Measurements from ENCODE around the gene HLA-A.
"Not testable (repeated sequence)": the region's sequence is repeated elsewhere in the genome, so short reads cannot be mapped to it uniquely, and the experiment has no call there.

Gene HLA-A

GRCh38 chr6:29961966-29962365 lies 19.6 kb downstream of the HLA-A start:
- H3K9me3 ChIP-seq (replicated peaks in 1 of 11) = peaks cover 0 to under 1% (median 0%) of the 10 kb centered on the region in 11 experiments; a peak in 1 of 22 replicates
- peak overlapping the region in 1 of 11 experiments; percentile 22; a peak in 2 of 22 replicates for H3K27ac ChIP-seq
- no peak for TF ChIP-seq Cebpa-rat (IDR thresholded peaks at IDR 0.05)
- H3K27me3 ChIP-seq = no peaks in the 10 kb centered on the region
- H4K20me1 ChIP-seq = no peaks in the 10 kb centered on the region
- H3K9ac ChIP-seq = no peak overlapping the region
- H3K4me2 ChIP-seq = peak overlapping the region in 3 of 11 experiments; percentile 9 to 43 (median 11); a peak in 3 of 22 replicates
- peaks cover 35 to 54% (median 45%) of the 10 kb centered on the region in 10 experiments for H3K4me1 ChIP-seq
- H3K36me3 ChIP-seq = no peaks in the 10 kb centered on the region
- H3K4me3 ChIP-seq = no peak overlapping the region

GRCh38 chr6:29963697-29964096 lies 21.4 kb downstream of the HLA-A start:
- not testable (repeated sequence) for H3K36me3 ChIP-seq; H4K20me1 ChIP-seq; H3K4me3 ChIP-seq; H3K9me3 ChIP-seq (replicated peaks in 1 of 11); H3K27me3 ChIP-seq; H3K9ac ChIP-seq
- Histone ChIP-seq H3K4me2 (peak overlapping the region in 5 of 11 experiments; percentile 92 to 99 (median 96); a peak in 6 of 22 replicates), H3K4me1 (peaks cover 51 to 61% (median 57%) of the 10 kb centered on the region in 10 experiments), H3K27ac (peak overlapping the region in 9 of 11 experiments; percentile 86 to 97 (median 95); a peak in 13 of 22 replicates)

- Histone ChIP-seq H3K36me3 (no peaks in the 10 kb centered on the region), H3K4me2 (peak overlapping the region; percentile 80 to 99 (median 96)), H3K9me3 (replicated peaks in 1 of 11) (no peaks in the 10 kb centered on the region), H3K4me3 (peak overlapping the region in 8 of 10 experiments; percentile 49 to 72 (median 64); a peak in 15 of 20 replicates), H4K20me1 (no peaks in the 10 kb centered on the region), H3K9ac (peak overlapping the region; percentile 65 to 91 (median 87); a peak in 21 of 22 replicates), H3K27ac (peak overlapping the region; percentile 64 to 97 (median 94); a peak in 21 of 22 replicates), H3K27me3 (no peaks in the 10 kb centered on the region), H3K4me1 (peaks cover 45 to 53% (median 50%) of the 10 kb centered on the region in 10 experiments)
- TF ChIP-seq Cebpa-rat (IDR thresholded peaks at IDR 0.05) = no peak
Measured at GRCh38 chr6:29964518-29964886, 22.2 kb downstream of the HLA-A start.

- peaks cover 42 to 49% (median 45%) of the 10 kb centered on the region in 10 experiments for H3K4me1 ChIP-seq
- H3K9me3 ChIP-seq (replicated peaks in 1 of 11) = no peaks in the 10 kb centered on the region
- H3K27me3 ChIP-seq = no peaks in the 10 kb centered on the region
- H3K4me3 ChIP-seq = peak overlapping the region; percentile 49 to 72 (median 62)
- no peaks in the 10 kb centered on the region; a peak in 1 of 22 replicates for H3K36me3 ChIP-seq
- TF ChIP-seq Cebpa-rat (IDR thresholded peaks at IDR 0.05) = no peak
- H3K27ac ChIP-seq = peak overlapping the region; percentile 64 to 97 (median 94)
- H3K4me2 ChIP-seq = peak overlapping the region; percentile 88 to 99 (median 96)
- H3K9ac ChIP-seq = peak overlapping the region; percentile 65 to 91 (median 87); a peak in 21 of 22 replicates
- no peaks in the 10 kb centered on the region for H4K20me1 ChIP-seq
Measured at GRCh38 chr6:29964887-29965562, 22.7 kb downstream of the HLA-A start.

- H3K27me3 ChIP-seq = no peaks in the 10 kb centered on the region
Measured at GRCh38 chr6:29965563-29965872, 23.2 kb downstream of the HLA-A start.

GRCh38 chr6:29965873-29966601 lies 23.7 kb downstream of the HLA-A start:
- peak overlapping the region; percentile 60 to 97 (median 94); a peak in 21 of 22 replicates for H3K27ac ChIP-seq
- no peaks in the 10 kb centered on the region for H4K20me1 ChIP-seq
- peaks cover 0 to 6% (median 0%) of the 10 kb centered on the region in 11 experiments; a peak in 2 of 22 replicates for H3K36me3 ChIP-seq
- no peaks in the 10 kb centered on the region for H3K27me3 ChIP-seq
- no peaks in the 10 kb centered on the region for H3K9me3 ChIP-seq (replicated peaks in 1 of 11)
- peaks cover 41 to 49% (median 44%) of the 10 kb centered on the region in 10 experiments for H3K4me1 ChIP-seq
- H3K9ac ChIP-seq = peak overlapping the region; percentile 65 to 91 (median 87); a peak in 21 of 22 replicates
- H3K4me3 ChIP-seq = peak overlapping the region; percentile 49 to 72 (median 62)
- H3K4me2 ChIP-seq = peak overlapping the region; percentile 88 to 99 (median 96)
- no peak for TF ChIP-seq Cebpa-rat (IDR thresholded peaks at IDR 0.05)

More at GRCh38 chr6:29965563-29965872, 23.2 kb downstream of the HLA-A start:
- Histone ChIP-seq H3K4me1 (peaks cover 41 to 49% (median 44%) of the 10 kb centered on the region in 10 experiments), H3K4me2 (peak overlapping the region; percentile 88 to 99 (median 96)), H3K4me3 (peak overlapping the region; percentile 49 to 72 (median 62)), H3K36me3 (peaks cover 0 to 1% (median 0%) of the 10 kb centered on the region in 11 experiments; a peak in 2 of 22 replicates), H3K27ac (peak overlapping the region; percentile 60 to 97 (median 94)), H3K9me3 (replicated peaks in 1 of 11) (no peaks in the 10 kb centered on the region), H4K20me1 (no peaks in the 10 kb centered on the region), H3K9ac (peak overlapping the region; percentile 65 to 91 (median 87); a peak in 21 of 22 replicates)
- TF ChIP-seq Cebpa-rat (IDR thresholded peaks at IDR 0.05) = no peak

GRCh38 chr6:29967379-29968010 lies 25.2 kb downstream of the HLA-A start:
- H3K9ac ChIP-seq = peak overlapping the region in 2 of 11 experiments; percentile 30 to 42; a peak in 1 of 22 replicates
- no peaks in the 10 kb centered on the region for H4K20me1 ChIP-seq
- 0 out of 22 replicates have a peak, but pooled peaks cover 0 to under 1% (median 0%) of the 10 kb centered on the region in 11 experiments for H3K27me3 ChIP-seq
- H3K27ac ChIP-seq = peak overlapping the region in 8 of 11 experiments; percentile 10 to 97 (median 41); a peak in 13 of 22 replicates
- peaks cover 0 to 6% (median 0%) of the 10 kb centered on the region in 11 experiments; a peak in 2 of 22 replicates for H3K36me3 ChIP-seq
- peaks cover 47 to 52% (median 50%) of the 10 kb centered on the region in 10 experiments for H3K4me1 ChIP-seq
- no peaks in the 10 kb centered on the region for H3K9me3 ChIP-seq (replicated peaks in 1 of 11)
- TF ChIP-seq Cebpa-rat (IDR thresholded peaks at IDR 0.05) = no peak
- H3K4me2 ChIP-seq = peak overlapping the region; percentile 55 to 99 (median 95); a peak in 21 of 22 replicates
- no peak overlapping the region for H3K4me3 ChIP-seq

- Histone ChIP-seq H3K9ac (no peak overlapping the region), H3K4me2 (peak overlapping the region in 10 of 11 experiments; percentile 40 to 99 (median 94); a peak in 16 of 22 replicates), H3K4me1 (peaks cover 49 to 55% (median 52%) of the 10 kb centered on the region in 10 experiments), H3K4me3 (no peak overlapping the region), H4K20me1 (no peaks in the 10 kb centered on the region), H3K9me3 (replicated peaks in 1 of 11) (no peaks in the 10 kb centered on the region), H3K36me3 (peaks cover 0 to 6% (median 0%) of the 10 kb centered on the region in 11 experiments; a peak in 2 of 22 replicates), H3K27ac (peak overlapping the region in 1 of 11 experiments; percentile 55; a peak in 1 of 22 replicates), H3K27me3 (peaks cover 0 to 3% (median 0%) of the 10 kb centered on the region in 11 experiments; a peak in 3 of 22 replicates)
- TF ChIP-seq Cebpa-rat (IDR thresholded peaks at IDR 0.05) = no peak
Measured at GRCh38 chr6:29968130-29968529, 25.8 kb downstream of the HLA-A start.
